HL-60/S4 treated with phorbol 12-myristate 13-acetate at 8.2 ng/mL for 4 days and 3 days (cell line): ENCODE measurements around the gene PPP1R3D.
"Not testable (repeated sequence)": the region's sequence is repeated elsewhere in the genome, so short reads cannot be mapped to it uniquely, and the experiment has no call there.

ENCODE experiments used
- in situ Hi-C: fragments of 300-500 bp; cut with MboI; formaldehyde crosslinking; loops from 2 replicates; pipeline ENCODE4 v1.15.0; 2022; ENCODE audit warnings: low sequenced_read_pairs

The PPP1R3D gene

GRCh38 chr20:59940129-59940955 lies at the start of gene PPP1R3D, which contains the start of gene FAM217B:
PPP1R3D (minus strand) TSS chr20:59940305; CDS start chr20:59939931, 374 bp downstream.
FAM217B (plus strand) TSS chr20:59940389; CDS start chr20:59943944, 3,555 bp downstream.
- in situ Hi-C loops, result no loop called here

GRCh38 chr20:59988141-59988540 lies 48.0 kb upstream of the PPP1R3D start:
- in situ Hi-C loops, result no loop called here

- in situ Hi-C loops, result no loop called here
Measured at GRCh38 chr20:59987135-59987534, 47.0 kb upstream of the PPP1R3D start.

GRCh38 chr20:59985864-59986263 lies 45.8 kb upstream of the PPP1R3D start:
- in situ Hi-C loops, result no loop called here

- in situ Hi-C loops, result no loop called here
Measured at GRCh38 chr20:59985164-59985563, 45.1 kb upstream of the PPP1R3D start.

- in situ Hi-C loops, result no loop called here
Measured at GRCh38 chr20:59984541-59984940, 44.4 kb upstream of the PPP1R3D start.

GRCh38 chr20:59983076-59983475 lies 43.0 kb upstream of the PPP1R3D start:
- in situ Hi-C loops, result no loop called here

GRCh38 chr20:59977086-59977485 lies 37.0 kb upstream of the PPP1R3D start:
- in situ Hi-C loops, result no loop called here

GRCh38 chr20:59976156-59976782 lies 36.2 kb upstream of the PPP1R3D start:
- in situ Hi-C loops, result no loop called here

- in situ Hi-C loops, result no loop called here
Measured at GRCh38 chr20:59972037-59972801, 32.1 kb upstream of the PPP1R3D start.

- in situ Hi-C loops, result no loop called here
Measured at GRCh38 chr20:59971428-59971827, 31.3 kb upstream of the PPP1R3D start.

GRCh38 chr20:59966428-59966827 lies 26.3 kb upstream of the PPP1R3D start:
- in situ Hi-C loops, result no loop called here

GRCh38 chr20:59962155-59962554 lies 22.1 kb upstream of the PPP1R3D start:
- in situ Hi-C loops, result no loop called here

- in situ Hi-C loops, result no loop called here
Measured at GRCh38 chr20:59961423-59961822, 21.3 kb upstream of the PPP1R3D start.

- in situ Hi-C loops, result no loop called here
Measured at GRCh38 chr20:59958626-59959025, 18.5 kb upstream of the PPP1R3D start.

GRCh38 chr20:59958123-59958522 lies 18.0 kb upstream of the PPP1R3D start, which contains the start of gene CDH26:
CDH26 (plus strand) TSS chr20:59958423; CDS start chr20:59958727, 304 bp downstream.
- in situ Hi-C loops, result no loop called here

GRCh38 chr20:59957568-59957967 lies 17.5 kb upstream of the PPP1R3D start:
- in situ Hi-C loops, result not testable (repeated sequence)

- in situ Hi-C loops, result no loop called here
Measured at GRCh38 chr20:59955131-59955796, 15.2 kb upstream of the PPP1R3D start.

GRCh38 chr20:59954718-59955117 lies 14.6 kb upstream of the PPP1R3D start:
- in situ Hi-C loops, result no loop called here

- in situ Hi-C loops, result no loop called here
Measured at GRCh38 chr20:59949911-59950310, 9.8 kb upstream of the PPP1R3D start.
